Stimulated activated naive CD4-positive, alpha-beta T cell treated with Interleukin-2 at 50 U/mL for 16 hours (primary cell): ENCODE measurements around the gene POLR2F.
"Not testable (repeated sequence)": the region's sequence is repeated elsewhere in the genome, so short reads cannot be mapped to it uniquely, and the experiment has no call there.

Experiments
- DNase-seq: peaks from one replicate; lab custom pipeline; 2025; lab: John Stamatoyannopoulos, UW

POLR2F gene

DNA sequence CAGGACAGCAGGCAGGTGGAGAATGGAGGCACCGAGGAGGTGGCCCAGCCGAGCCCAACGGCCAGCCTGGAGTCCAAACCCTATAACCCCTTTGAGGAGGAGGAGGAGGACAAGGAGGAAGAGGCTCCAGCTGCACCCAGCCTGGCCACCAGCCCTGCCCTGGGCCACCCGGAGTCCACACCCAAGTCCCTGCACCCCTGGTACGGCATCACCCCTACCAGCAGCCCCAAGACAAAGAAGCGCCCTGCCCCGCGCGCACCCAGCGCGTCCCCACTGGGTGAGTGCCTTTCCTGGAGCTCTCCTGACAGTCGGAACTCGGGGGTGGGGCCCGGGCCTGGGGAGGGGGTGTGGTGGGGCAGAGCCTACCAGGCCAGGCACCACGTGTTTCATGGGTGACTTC is 27.7 kb upstream of the POLR2F start:
- DNase-seq, result no peak

DNA sequence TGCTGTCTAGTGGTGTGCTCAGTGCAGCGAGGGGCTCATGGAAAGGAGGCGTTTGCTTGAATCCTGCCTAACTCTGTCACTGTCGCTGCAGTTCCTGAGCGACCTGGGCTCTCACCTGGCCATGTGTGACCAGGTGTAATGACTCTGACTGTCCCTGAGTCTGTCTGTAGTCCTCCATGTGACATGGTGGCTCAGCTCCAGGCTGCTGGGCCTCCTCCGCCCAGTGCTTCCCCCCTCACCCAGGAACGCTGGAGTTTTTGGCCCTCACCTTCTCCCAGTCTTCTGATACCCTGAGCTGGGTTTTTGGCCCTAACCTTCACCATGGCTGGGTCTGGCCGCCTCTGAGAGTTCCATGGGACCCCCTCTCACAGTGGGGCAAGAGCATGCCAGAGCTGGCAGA is 27.1 kb upstream of the POLR2F start:
- DNase-seq, result no peak

DNA sequence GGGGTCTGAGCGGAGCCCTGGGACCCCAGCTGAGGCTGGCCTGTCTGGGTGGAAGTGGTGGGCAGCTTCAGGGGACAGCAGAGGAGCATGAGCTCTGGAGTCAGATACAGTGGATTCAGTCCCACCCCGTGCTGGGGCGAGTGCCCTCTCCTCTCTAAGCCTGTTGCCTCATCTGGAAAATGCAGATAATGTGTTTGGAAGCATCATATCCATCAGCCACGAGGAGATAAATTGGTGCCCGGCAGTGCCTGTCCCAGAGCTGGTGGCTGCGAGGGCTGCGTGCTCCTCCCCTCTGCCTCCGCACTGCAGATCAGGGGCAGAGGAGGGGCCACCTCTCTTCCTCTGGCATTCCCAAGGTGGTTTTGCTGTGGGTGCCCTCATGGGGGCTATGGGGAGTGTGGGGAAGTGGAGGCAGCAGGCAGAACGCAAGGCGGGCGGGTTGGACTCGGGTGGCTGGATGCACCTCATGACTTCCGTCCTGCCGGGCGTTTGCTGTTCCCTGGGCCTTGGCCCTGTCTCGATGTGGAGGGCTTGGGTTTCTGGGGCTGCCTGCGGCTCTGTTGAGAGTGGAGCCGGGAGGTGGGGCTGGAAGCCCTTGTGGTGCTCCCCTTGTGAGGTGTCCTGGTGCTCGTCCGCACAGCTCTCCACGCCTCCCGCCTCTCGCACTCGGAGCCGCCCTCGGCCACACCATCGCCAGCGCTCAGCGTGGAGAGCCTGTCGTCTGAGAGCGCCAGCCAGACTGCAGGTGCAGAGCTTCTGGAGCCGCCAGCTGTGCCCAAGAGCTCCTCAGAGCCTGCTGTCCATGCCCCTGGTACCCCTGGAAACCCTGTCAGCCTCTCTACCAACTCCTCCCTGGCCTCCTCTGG is 26.5 kb upstream of the POLR2F start:
- no peak for DNase-seq

DNA sequence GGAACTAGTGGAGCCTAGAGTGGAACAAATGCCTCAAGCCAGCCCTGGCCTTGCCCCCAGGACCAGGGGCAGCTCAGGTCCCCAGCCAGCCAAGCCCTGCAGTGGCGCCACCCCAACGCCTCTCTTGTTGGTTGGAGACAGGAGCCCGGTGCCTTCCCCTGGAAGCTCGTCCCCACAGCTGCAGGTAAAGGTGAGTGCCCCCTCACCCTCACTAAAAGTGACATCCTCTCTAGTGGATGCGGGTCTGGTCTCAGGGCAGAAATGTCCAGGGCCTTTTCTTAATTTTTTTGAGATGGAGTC is 25.9 kb upstream of the POLR2F start:
- no peak for DNase-seq

DNA sequence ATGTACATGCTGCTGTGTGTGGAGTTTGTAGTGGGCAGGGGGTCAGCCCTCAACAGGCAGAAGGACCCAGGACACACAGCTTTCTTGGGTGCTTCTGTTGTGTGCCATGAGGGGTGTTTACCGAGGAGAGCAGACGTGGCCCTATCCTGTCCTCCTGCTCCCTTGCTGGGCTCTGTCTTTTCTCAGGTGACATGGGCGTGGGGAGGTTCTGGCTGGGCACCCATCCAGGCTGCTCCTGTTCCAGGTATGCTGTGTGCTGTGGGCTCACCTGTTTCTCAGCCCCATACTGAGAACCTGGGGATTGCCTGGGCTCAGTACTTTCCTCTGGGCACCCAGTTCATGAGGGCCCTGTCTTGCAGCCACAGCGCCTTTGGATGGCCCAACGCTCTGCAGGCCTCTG is 24.1 kb upstream of the POLR2F start:
- DNase-seq, result no peak

DNA sequence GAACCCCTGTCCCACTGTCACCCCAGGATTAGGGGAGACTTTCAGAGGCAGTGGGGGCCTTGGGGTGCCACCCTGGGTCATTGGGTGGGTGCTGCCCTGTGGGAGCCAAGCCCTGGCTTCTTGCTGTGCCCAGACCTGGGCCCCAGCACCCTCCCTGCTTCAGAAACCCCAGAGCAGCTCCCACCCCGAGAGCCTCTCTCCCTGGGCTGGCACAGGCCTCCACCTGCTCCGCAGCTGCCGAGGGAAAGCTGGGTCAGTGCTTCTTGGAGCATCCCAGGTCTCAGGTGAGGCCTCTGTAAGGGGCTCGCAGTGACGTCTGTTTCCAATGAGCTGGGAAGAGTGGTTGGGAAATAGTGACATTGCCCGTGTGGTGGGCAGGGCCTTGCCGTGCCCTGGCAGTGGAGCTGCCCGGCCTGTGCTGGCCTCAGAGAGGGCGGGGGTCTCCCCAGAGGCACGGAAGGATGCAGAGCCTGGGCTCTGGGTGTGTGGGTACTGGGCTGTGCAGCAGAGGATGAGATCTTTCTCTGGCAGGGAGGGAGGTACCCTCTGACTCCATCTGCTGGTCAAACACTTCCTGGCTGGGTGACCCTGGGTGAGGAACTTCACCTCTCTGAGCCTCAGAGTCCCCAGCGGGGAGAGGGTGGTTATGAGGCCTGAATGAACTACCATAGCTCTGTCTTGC is 23.1 kb upstream of the POLR2F start:
- no peak for DNase-seq

DNA sequence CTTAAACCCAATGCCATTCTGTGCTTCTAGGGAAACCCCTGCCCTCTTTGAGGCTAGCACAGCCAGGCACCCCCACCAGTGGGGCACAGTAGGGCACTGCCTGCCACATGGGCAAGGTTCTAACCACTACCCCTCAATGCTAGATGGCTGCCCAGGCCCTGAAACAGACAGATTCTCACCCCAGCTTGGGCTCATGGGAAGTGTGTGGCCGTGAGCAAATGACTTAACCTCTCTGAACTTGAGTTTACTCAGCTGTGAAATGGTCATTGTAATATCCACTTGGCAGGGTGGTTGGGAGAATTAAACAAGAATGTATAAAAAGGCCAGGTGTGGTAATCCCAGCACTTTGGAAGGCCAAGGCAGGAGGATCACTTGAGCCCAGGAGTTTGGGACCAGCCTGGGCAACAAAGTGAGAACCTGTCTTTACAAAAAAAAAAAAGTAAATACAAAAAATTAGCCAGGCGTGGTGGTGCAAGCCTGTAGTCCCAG is 22.5 kb upstream of the POLR2F start:
- DNase-seq, result no peak

DNA sequence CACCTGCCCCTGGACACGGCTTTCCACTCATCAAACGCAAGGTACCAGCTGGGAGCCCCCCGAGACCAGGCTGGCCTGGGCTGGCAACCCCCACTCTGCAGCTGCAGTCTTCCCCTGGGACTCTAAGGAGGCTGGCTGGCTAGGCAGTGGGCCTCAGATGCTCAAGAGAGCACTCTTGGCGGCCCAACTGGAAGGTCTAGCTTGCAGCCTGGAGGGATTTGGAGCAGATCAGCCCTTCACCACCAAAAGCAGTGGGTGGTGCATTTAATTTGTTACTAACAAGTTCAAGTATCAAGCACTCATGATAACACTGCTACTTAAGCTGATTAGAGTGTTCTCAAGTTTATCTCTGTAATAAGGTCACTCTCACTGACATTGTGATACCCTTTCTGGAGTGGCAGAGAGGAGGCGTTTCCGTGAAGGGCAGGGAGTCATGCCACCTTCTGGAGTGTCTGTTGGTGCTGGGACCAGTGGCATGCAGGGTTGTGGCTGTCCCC is 21.6 kb upstream of the POLR2F start:
- no peak for DNase-seq

DNA sequence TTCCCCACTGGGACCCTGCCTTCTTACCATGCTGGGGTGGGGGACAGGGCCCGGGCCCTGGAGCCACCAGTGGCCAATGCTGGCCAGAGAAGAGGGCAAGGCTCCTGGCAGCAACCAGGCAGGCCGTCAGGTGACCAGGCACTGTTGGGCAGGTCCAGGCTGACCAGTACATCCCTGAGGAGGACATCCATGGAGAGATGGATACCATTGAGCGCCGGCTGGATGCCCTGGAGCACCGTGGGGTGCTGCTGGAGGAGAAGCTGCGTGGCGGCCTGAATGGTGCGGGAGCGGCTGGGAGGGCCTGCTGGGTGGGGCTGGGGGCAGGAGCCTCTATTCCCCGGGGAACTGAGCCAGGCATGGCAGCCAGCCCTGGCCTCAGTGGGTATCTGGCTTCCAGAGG is 21.1 kb upstream of the POLR2F start:
- DNase-seq, result no peak

DNA sequence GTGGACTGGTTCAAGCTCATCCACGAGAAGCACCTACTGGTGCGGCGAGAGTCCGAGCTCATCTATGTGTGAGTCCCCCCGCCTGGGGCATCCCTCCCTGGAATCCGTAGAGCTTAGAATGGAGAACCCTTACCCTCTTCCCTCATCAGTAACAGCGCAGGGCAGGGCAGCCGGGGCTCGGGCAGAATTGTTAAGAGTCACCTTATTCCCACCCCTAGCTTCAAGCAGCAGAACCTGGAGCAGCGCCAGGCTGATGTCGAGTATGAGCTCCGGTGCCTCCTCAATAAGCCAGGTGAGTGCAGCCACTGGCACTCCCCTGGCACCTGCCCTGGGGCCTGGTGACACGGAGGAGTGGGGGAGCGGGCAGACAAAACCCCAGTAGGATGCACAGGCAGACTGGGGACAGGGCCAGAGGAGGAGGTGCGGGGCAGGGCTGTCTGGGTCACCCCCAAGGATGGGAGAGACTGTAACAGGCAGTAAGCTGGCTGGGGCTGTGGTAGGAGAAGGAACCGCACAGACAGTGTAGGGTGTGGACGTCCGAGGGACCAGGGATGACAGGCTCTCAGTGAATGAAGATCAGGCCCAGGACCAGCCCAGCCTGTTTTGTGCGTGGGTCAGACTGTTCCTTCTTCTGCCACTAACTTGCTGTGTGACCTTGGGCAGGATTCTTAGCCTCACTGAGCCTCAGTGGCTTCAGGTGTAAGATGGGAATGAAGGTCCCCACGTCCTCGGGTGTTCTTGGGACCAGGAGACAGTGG is 20.5 kb upstream of the POLR2F start:
- DNase-seq, result no peak

DNA sequence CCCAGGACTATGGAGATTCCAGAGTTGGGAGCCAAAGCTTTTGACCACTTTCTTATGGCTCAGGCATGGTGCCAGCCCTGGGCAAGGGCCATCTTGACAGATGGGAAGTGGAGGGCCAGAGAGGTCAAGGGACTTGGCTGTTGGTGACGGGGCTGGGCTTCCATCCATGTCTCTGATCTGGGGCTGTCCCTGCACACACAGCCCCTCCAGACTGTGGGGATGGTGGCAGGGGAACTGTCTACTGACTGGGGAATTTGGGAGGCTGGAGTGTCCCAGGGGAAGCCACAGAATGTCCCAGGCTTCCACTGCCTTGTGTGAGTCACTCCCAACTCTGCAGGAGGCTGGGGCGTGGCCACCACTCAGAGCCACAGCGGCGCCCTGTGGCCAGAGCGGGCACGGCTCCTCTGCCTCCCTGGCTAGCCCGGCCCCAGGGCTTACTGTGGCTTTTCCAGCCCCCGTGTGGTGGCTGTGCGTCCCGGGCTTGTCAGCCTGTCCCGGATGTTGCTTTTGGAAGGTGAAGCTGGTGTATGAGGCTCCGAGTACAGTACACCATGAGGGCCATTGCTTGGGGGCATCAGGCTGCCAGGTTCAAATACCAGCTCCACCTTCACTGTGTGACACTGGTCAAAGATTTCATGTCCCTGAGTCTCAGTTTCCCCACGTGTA is 19.7 kb upstream of the POLR2F start:
- DNase-seq, result peak; percentile 76

DNA sequence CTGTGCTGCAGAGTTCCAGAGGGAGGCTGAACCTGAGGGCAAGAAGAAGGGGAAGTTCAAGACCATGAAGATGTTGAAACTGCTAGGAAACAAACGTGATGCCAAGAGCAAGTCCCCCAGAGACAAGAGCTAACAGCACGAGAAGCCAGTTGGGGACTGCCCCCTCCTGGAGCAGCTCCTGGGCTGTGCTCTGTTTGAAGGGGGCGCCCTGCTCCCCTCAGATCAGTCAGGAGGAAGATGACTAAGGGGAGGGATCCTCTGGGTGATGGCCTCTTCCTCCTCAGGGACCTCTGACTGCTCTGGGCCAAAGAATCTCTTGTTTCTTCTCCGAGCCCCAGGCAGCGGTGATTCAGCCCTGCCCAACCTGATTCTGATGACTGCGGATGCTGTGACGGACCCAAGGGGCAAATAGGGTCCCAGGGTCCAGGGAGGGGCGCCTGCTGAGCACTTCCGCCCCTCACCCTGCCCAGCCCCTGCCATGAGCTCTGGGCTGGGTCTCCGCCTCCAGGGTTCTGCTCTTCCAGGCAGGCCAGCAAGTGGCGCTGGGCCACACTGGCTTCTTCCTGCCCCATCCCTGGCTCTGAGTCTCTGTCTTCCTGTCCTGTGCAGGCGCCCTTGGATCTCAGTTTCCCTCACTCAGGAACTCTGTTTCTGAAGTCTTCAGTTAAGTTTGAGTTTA is 12.7 kb upstream of the POLR2F start:
- no peak for DNase-seq

DNA sequence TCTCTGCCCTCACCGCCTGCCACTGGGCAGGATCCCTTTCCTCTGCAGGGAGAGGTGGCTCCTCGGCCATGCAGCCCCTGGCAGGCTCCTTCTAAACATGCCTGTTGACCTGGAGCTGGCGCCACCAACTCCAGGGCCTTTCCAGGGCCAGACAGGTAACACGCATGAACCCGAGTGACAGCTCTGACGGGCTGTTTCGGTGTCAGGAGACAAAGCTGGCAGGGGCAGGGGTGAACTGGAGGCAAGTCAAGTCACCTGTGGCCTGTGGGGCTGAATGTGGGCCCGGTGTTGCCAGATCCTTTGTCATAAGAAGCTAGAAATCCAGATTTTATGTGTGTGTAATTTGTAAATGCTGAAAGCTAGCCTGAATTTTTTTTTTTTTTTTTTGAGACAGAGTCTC is 11.4 kb upstream of the POLR2F start:
- DNase-seq, result no peak

DNA sequence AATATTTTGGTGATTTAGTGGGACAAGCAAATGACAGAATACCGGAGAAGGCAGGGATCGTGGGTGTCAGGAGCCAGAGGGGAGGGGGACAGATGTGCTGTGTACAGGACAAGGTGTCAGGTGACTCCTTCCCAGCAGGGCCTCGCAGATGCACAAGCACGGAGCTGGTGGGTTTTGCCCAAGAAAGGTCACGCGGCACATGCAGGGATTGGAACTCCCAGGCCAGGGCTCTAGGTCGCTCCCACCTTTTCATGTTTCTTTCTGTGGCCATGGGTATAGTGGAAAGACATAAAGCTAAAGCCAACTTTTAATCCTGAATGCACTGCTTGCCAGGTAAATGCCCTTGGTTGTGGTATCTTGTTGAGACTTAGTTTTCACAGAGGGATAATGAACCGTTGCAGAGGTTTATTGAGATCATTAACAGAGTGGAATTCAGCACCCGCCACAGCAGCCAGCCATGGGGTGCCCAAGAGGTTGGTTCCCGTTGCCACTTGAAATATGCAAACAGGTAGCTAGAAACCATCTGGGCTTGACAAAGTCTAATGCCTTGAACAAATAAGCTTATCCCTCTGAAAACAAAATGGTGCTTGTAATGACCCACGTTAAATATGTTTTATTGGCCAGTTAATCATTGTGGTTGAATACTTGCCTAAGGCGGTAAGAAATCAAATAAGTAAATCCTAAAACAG is 10.2 kb upstream of the POLR2F start:
- no peak for DNase-seq

DNA sequence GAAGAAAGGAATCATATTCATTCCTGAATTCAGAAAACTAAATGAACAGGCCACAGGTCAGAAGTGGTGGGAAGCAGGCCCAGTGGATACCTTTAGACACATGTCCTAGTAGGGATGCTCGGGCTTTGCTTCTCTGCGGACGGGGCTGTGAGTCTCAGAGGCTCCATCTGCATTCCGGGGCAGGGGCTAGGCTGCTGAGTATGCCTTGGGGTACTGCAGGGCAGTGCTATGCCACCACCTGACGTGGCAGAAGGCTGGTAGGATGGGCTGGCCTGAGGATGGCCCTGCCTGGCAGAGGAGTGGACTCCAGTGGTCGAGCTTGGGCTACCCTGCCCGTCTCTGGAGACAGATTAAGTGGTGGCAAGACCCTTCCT is 9.7 kb upstream of the POLR2F start:
- no peak for DNase-seq

DNA sequence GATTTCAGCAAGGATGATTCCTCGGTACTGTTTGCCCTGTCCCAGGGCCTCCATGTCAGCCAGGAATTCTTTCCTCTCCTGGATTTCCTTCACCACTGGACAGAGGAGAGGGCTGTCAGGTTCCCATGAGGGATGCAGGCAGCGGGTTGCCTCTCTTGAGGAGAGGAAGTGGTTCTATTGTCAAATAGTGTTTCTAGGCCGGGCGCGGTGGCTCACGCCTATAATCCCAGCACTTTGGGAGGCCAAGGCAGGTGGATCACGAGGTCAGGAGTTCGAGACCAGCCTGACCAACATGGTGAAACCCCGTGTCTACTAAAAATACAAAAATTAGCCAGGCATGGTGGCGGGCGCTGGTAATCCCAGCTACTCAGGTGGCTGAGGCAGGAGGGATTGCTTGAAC is 9.1 kb upstream of the POLR2F start:
- not testable (repeated sequence) for DNase-seq

DNA sequence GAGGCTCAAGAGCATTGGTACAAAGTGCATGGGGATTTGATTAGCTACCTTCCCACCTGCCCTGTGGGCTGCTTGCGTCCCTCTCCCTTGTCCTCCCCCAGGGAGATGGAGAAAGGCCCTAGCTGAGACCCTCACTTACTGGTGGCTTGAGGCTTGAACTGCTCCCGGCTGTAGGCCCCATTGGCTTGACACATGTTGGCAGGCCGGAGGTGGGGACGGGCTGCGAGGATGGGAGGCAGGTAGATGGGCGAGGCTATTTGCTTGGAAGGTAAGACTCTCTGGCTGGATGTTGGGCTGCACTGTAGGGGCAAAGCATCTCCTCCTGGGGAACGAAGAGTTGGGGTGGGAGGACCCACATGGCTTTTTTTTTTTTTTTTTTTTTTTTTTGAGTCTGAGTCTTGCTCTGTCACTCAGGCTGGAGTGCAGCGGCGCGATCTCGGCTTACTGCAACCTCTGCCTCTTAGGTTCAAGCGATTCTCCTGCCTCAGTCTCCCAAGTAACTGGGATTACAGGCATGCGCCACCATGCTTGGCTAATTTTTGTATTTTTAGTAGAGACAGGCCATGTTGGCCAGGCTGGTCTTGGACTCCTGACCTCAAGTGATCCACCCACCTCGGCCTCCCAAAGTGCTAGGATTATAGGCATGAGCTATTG is 6.2 kb upstream of the POLR2F start:
- DNase-seq, result not testable (repeated sequence)

DNA sequence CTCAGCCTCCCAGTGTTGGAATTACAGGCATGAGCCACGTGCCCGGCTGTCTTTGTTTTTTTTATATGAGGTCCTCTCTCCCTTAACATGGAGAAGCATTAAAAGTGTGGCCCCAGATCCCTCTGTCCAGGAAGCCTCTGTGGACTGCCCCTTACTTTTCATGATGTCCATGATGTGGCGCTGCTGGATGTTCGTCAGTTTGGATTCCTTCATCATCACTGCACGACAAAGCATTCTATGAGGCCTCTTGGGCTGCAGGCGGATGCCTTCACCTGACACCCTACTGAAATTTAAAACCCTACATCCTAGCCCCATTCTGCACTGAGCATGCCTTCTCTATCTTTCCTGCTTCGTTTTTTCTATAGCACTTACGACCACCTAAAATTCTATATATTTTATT is 2.2 kb upstream of the POLR2F start:
- DNase-seq, result no peak

DNA sequence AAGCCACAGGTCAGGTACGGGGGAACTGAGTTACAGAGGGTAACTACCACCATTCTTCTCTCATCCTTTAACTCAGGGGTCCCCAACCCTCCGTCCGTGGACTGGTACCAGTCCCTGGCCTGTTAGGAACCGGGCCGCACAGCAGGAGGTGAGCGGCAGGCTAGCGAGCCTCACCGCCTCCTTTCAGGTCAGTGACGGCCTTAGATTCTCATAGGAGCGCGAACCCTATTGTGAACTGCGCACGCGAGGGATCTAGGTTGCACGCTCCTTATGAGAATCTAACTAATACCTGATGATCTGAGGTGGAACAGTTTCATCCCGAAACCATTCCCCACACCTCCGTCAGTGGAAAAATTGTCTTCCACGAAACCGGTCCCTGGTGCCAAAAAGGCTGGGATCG is 870 bp upstream of the POLR2F start:
- not testable (repeated sequence) for DNase-seq

DNA sequence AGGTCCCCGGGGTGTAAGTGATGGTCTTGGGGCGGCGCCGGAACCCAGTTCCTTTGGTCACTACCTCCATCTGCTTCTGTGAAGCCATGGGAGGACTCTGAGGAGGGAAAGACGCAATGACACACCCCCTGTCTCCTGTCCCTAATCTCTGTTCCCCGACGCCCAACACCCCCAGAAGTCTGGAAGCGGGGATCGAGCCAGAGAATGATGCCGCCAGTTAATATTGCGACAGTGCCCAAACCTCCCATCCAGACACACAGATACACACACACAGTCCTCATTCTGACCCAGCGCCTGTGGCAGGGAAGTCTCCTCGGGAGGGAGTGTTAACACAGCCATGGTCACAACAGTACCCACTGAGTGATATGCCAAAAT is 450 bp upstream of the POLR2F start:
- no peak for DNase-seq

DNA sequence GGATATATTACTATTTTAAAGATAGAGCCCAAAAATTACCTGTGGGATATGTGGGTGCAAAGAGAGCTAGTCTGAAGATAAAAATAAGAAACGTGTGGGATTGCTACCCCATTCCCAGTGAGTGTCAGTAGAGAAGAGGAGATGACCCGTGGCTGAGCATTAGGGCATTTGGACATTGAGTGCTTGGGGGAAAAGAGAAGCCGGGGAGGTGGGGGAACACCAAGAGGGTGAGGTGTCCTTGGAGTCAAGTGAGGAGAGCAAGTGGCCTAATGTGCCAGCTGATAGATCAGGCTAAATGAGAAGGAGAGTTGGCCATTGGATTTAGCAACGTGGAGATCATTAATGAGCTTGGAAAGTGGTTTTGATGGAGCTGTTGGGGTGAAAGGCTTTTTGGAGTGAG is 1.2 kb downstream of the POLR2F start:
- DNase-seq, result no peak
